GM12878 (cell line): ENCODE results near the gene CNTNAP2.

Experiments
- CTCF ChIP-seq, 3 experiments: IDR thresholded peaks in 2 of 3; conservative IDR thresholded peaks in 1 of 3; 2 replicates each; pipeline ENCODE4 v1.5.1; 2011; ENCODE audit warnings: low read depth in 3 of 3, low read length in 3 of 3, mild to moderate bottlenecking in 3 of 3, control low read depth in 2 of 3, moderate library complexity in 2 of 3, inconsistent platforms in 1 of 3, mixed read lengths in 1 of 3; ENCODE audit not compliant: control insufficient read depth in 2 of 3, insufficient read depth in 1 of 3; ENCODE audit errors: extremely low read depth in 1 of 3
- ELK1 ChIP-seq: IDR thresholded peaks from 2 replicates; pipeline ENCODE4 v1.6.1; 2012; ENCODE audit warnings: low read depth, low read length, improper control_type of control experiment
- EP300 ChIP-seq, 2 experiments: fragments of 150-350 bp in 1 of 2; IDR thresholded peaks; 2 replicates each; pipeline ENCODE4 v1.6.1; 2011 to 2012; ENCODE audit warnings: low read depth in 2 of 2, low read length in 2 of 2, borderline replicate concordance in 1 of 2, improper control_type of control experiment in 1 of 2, inconsistent platforms in 1 of 2; ENCODE audit not compliant: control insufficient read depth in 1 of 2
- JUND ChIP-seq: IDR thresholded peaks from 2 replicates; pipeline ENCODE4 v1.6.1; 2012; ENCODE audit warnings: low read depth, mild to moderate bottlenecking, low read length, improper control_type of control experiment, moderate library complexity
- KAT2A ChIP-seq: conservative IDR thresholded peaks from 2 replicates; pipeline ENCODE4 v1.6.1; 2011; ENCODE audit warnings: low read depth, low read length; ENCODE audit not compliant: control insufficient read depth
- KDM1A ChIP-seq: fragments of 200-600 bp; sonication (generic); IDR thresholded peaks from 2 replicates; pipeline ENCODE4 v1.6.1; 2016; ENCODE audit warnings: borderline replicate concordance
- NFYA ChIP-seq: IDR thresholded peaks from 2 replicates; pipeline ENCODE4 v1.6.1; 2011; ENCODE audit warnings: low read depth, mild to moderate bottlenecking, low read length, improper control_type of control experiment, borderline replicate concordance
- POLR2AphosphoS5 ChIP-seq: IDR thresholded peaks from 2 replicates; pipeline ENCODE4 v1.6.1; 2011; ENCODE audit warnings: mild to moderate bottlenecking, low read length, inconsistent platforms
- RFX5 ChIP-seq: IDR thresholded peaks from 2 replicates; pipeline ENCODE4 v1.6.1; 2011; ENCODE audit warnings: low read depth, low read length, improper control_type of control experiment
- STAT3 ChIP-seq: IDR thresholded peaks from 2 replicates; pipeline ENCODE4 v1.6.1; 2011; ENCODE audit warnings: low read depth, low read length, improper control_type of control experiment
- TF ChIP-seq, protein P1 (sequence below): fragments of 450-650 bp; IDR thresholded peaks from 2 replicates; pipeline ENCODE4 v1.6.1; 2018; ENCODE audit warnings: borderline replicate concordance, mild to moderate bottlenecking; ENCODE audit not compliant: partially characterized antibody

GRCh38 chr7:146781352-146782116 lies 664.9 kb downstream of the CNTNAP2 start:
- TF ChIP-seq ELK1 (no peak), JUND (no peak), KDM1A (no peak), EP300 (IDR thresholded peaks at IDR 0.05; ENCODE audit: borderline replicate concordance in 1 of 2, control insufficient read depth in 1 of 2, low read depth in 2 of 2, low read length in 2 of 2) (no peak), CTCF (IDR thresholded peaks at IDR 0.05 in 2 of 3, conservative IDR thresholded peaks at IDR 0.05 in 1 of 3; ENCODE audit: control insufficient read depth in 2 of 3, extremely low read depth in 1 of 3, insufficient read depth in 1 of 3, low read depth in 3 of 3, low read length in 3 of 3) (no peak), RFX5 (no peak), POLR2AphosphoS5 (no peak), NFYA (no peak), STAT3 (no peak), KAT2A (no peak)
- TF ChIP-seq, protein P1, sequence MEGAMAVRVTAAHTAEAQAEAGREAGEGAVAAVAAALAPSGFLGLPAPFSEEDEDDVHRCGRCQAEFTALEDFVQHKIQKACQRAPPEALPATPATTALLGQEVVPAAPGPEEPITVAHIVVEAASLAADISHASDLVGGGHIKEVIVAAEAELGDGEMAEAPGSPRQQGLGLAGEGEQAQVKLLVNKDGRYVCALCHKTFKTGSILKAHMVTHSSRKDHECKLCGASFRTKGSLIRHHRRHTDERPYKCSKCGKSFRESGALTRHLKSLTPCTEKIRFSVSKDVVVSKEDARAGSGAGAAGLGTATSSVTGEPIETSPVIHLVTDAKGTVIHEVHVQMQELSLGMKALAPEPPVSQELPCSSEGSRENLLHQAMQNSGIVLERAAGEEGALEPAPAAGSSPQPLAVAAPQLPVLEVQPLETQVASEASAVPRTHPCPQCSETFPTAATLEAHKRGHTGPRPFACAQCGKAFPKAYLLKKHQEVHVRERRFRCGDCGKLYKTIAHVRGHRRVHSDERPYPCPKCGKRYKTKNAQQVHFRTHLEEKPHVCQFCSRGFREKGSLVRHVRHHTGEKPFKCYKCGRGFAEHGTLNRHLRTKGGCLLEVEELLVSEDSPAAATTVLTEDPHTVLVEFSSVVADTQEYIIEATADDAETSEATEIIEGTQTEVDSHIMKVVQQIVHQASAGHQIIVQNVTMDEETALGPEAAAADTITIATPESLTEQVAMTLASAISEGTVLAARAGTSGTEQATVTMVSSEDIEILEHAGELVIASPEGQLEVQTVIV, result no peak
